HG03039 (cell line): ENCODE data around the gene FGF9.

Source experiments
- ATAC-seq: cut with Tn5 transposase; IDR thresholded peaks from one replicate; pipeline ENCODE4 v1.9.1; 2021; ENCODE audit warnings: mild to moderate bottlenecking, moderate library complexity; ENCODE audit not compliant: unreplicated experiment

FGF9 gene

GRCh38 chr13:21673789-21674489, 3.1 kb downstream of the FGF9 start:
- peak; percentile 26 for ATAC-seq

GRCh38 chr13:21674490-21675009, 3.7 kb downstream of the FGF9 start:
- no peak for ATAC-seq

GRCh38 chr13:21675095-21675991, 4.5 kb downstream of the FGF9 start:
- no peak for ATAC-seq

GRCh38 chr13:21676611-21677021, 5.7 kb downstream of the FGF9 start:
- no peak for ATAC-seq

GRCh38 chr13:21677075-21677623, 6.3 kb downstream of the FGF9 start:
- no peak for ATAC-seq

GRCh38 chr13:21683034-21683733, 12.3 kb downstream of the FGF9 start:
- no peak for ATAC-seq

- no peak for ATAC-seq
Measured at GRCh38 chr13:21684576-21684975, 13.7 kb downstream of the FGF9 start.

- no peak for ATAC-seq
Measured at GRCh38 chr13:21685485-21686064, 14.7 kb downstream of the FGF9 start.

- peak; percentile 98 for ATAC-seq
Measured at GRCh38 chr13:21686751-21687391, 16.0 kb downstream of the FGF9 start.

GRCh38 chr13:21688056-21688455, 17.2 kb downstream of the FGF9 start:
- ATAC-seq, result no peak

- no peak for ATAC-seq
Measured at GRCh38 chr13:21689097-21689496, 18.2 kb downstream of the FGF9 start.

GRCh38 chr13:21690955-21691354, 20.1 kb downstream of the FGF9 start:
- no peak for ATAC-seq

GRCh38 chr13:21691500-21691899, 20.6 kb downstream of the FGF9 start:
- ATAC-seq, result no peak

GRCh38 chr13:21691928-21692327, 21.1 kb downstream of the FGF9 start:
- ATAC-seq, result no peak

GRCh38 chr13:21694831-21695230, 24.0 kb downstream of the FGF9 start:
- no peak for ATAC-seq

- no peak for ATAC-seq
Measured at GRCh38 chr13:21695546-21695945, 24.7 kb downstream of the FGF9 start.

- no peak for ATAC-seq
Measured at GRCh38 chr13:21696865-21697448, 26.1 kb downstream of the FGF9 start.

- ATAC-seq, result no peak
Measured at GRCh38 chr13:21698817-21699679, 28.2 kb downstream of the FGF9 start.

GRCh38 chr13:21701460-21701859, 30.6 kb downstream of the FGF9 start:
- no peak for ATAC-seq
